HCT116 (cell line): ENCODE measurements around the gene PTPRC. TPM values are rescaled to one million over a fixed set of nuclear protein-coding genes. Genes with fewer than 3 reads are reported as not detected.

Experiments
- ATAC-seq: fragments of 200-7000 bp; cut with Tn5 transposase; 2 replicates; pipeline ENCODE4 v1.9.1; 2020; ENCODE audit warnings: mild to moderate bottlenecking, moderate library complexity
- BruUV-seq: library from RNA; stranded (reverse); fragments of 400-500 nt; replicated peaks from 2 replicates; lab custom pipeline; 2021; lab: Mats Ljungman, UMichigan
- CTCF ChIA-PET: fragments of 300-600 bp; sonication (Branson Sonifier 250); formaldehyde crosslinking; loops from one replicate; lab custom pipeline; 2021; ENCODE audit warnings: antibody characterized with exemption; lab: Charles Lee
- POLR2A ChIA-PET: fragments of 300-600, 350-600 bp; sonication (Branson Sonifier 250); formaldehyde crosslinking; loops from one replicate; lab custom pipeline; 2021; ENCODE audit warnings: antibody characterized with exemption; lab: Charles Lee
- RAD21 ChIA-PET, 2 experiments: fragments of 300-600 bp; sonication (Branson Sonifier 250); formaldehyde crosslinking; loops; one replicate each; lab custom pipeline; 2023; ENCODE audit warnings: low total read pairs in 2 of 2; ENCODE audit not compliant: uncharacterized antibody in 2 of 2, unreplicated experiment in 2 of 2, low non-redundant PET in 1 of 2; lab: Charles Lee
- DNase-seq: peaks from one replicate; pipeline ENCODE4 v3.0.0-alpha.2; 2010; ENCODE audit warnings: low read depth, low spot score
- H2AFZ ChIP-seq: fragments of 200-600 bp; shearing (Covaris generic), sonication (generic); 2 replicates; pipeline ENCODE4 v1.6.1; 2017; ENCODE audit warnings: low read depth, mixed run types, mixed read lengths, antibody characterized with exemption, low read length; ENCODE audit not compliant: poor library complexity, severe bottlenecking
- H3K27ac ChIP-seq: 2 replicates; pipeline ENCODE4 v1.5.1; 2012; ENCODE audit warnings: low read depth, low read length
- H3K27me3 ChIP-seq: fragments of 200-600 bp; sonication (generic); 2 replicates; pipeline ENCODE4 v1.6.1; 2016; ENCODE audit warnings: mixed run types, low read length, mixed read lengths; ENCODE audit not compliant: insufficient read depth
- H3K36me3 ChIP-seq, 2 experiments: fragments of 200-500 bp in 1 of 2; fragments of 200-600 bp in 1 of 2; sonication (Bioruptor generic) in 1 of 2; sonication (generic) in 1 of 2; 2 replicates each; pipeline versions ENCODE4 v1.5.1 to v1.6.1; 2014 to 2016; ENCODE audit warnings: low read length in 2 of 2, inconsistent platforms in 1 of 2, mixed read lengths in 1 of 2, mixed run types in 1 of 2; ENCODE audit not compliant: insufficient read depth in 2 of 2, control insufficient read depth in 1 of 2
- H3K4me1 ChIP-seq, 2 experiments: fragments of 200-600 bp in 1 of 2; sonication (generic) in 1 of 2; 2 replicates each; pipeline versions ENCODE4 v1.5.1 to v1.6.1; 2012 to 2017; ENCODE audit warnings: low read length in 2 of 2, inconsistent platforms in 1 of 2, mild to moderate bottlenecking in 1 of 2, mixed read lengths in 1 of 2, mixed run types in 1 of 2, moderate library complexity in 1 of 2; ENCODE audit not compliant: insufficient read depth in 2 of 2, control insufficient read depth in 1 of 2
- H3K4me2 ChIP-seq: fragments of 200-600 bp; sonication (generic); 2 replicates; pipeline ENCODE4 v1.6.1; 2017; ENCODE audit warnings: mixed run types, low read length, mixed read lengths
- H3K4me3 ChIP-seq, 2 experiments: fragments of 200-600 bp in 1 of 2; sonication (generic) in 1 of 2; replicated peaks in 1 of 2; 2 replicates each; pipeline ENCODE4 v1.5.1; 2011 to 2016; ENCODE audit warnings: low read length in 2 of 2, control low read depth in 1 of 2, low read depth in 1 of 2, mild to moderate bottlenecking in 1 of 2, mixed read lengths in 1 of 2, mixed run types in 1 of 2
- H3K79me2 ChIP-seq: fragments of 200-600 bp; sonication (generic); 2 replicates; pipeline ENCODE4 v1.6.1; 2017; ENCODE audit warnings: mild to moderate bottlenecking, mixed run types, low read length, moderate library complexity, mixed read lengths; ENCODE audit not compliant: insufficient read depth
- H3K9ac ChIP-seq: fragments of 200-600 bp; sonication (generic); 2 replicates; pipeline ENCODE4 v1.6.1; 2016; ENCODE audit warnings: low read length, mixed read lengths
- H3K9me2 ChIP-seq: fragments of 200-600 bp; sonication (generic), shearing (Covaris generic); 2 replicates; pipeline ENCODE4 v1.6.1; 2017; ENCODE audit warnings: mixed run types, mild to moderate bottlenecking, moderate library complexity; ENCODE audit not compliant: insufficient read depth
- H3K9me3 ChIP-seq, 2 experiments: fragments of 200-500 bp in 1 of 2; fragments of 200-600 bp in 1 of 2; sonication (Bioruptor generic) in 1 of 2; sonication (generic) in 1 of 2; 2 replicates each; pipeline ENCODE4 v1.6.1; 2014 to 2017; ENCODE audit warnings: low read length in 2 of 2, mixed read lengths in 2 of 2, inconsistent platforms in 1 of 2, low read depth in 1 of 2, mild to moderate bottlenecking in 1 of 2, mixed run types in 1 of 2, moderate library complexity in 1 of 2; ENCODE audit not compliant: control insufficient read depth in 1 of 2, insufficient read depth in 1 of 2
- H4K20me1 ChIP-seq: fragments of 200-600 bp; sonication (generic), shearing (Covaris generic); 2 replicates; pipeline ENCODE4 v1.6.1; 2017; ENCODE audit warnings: mixed run types, mild to moderate bottlenecking, moderate library complexity; ENCODE audit not compliant: insufficient read depth
- CTCF ChIP-seq, 3 experiments: fragments of 200-600 bp in 1 of 3; sonication (generic) in 1 of 3; IDR thresholded peaks in 2 of 3; conservative IDR thresholded peaks in 1 of 3; 2 replicates each; pipeline ENCODE4 v1.5.1; 2012 to 2017; ENCODE audit warnings: low read depth in 2 of 3, low read length in 2 of 3, antibody characterized with exemption in 1 of 3, borderline replicate concordance in 1 of 3, control low read depth in 1 of 3, mild to moderate bottlenecking in 1 of 3, mixed read lengths in 1 of 3, mixed run types in 1 of 3, moderate library complexity in 1 of 3; ENCODE audit not compliant: insufficient read depth in 1 of 3
- EGR1 ChIP-seq: IDR thresholded peaks from 2 replicates; pipeline ENCODE4 v1.6.1; 2012; ENCODE audit warnings: low read depth
- ELF1 ChIP-seq: IDR thresholded peaks from 2 replicates; pipeline ENCODE4 v1.6.1; 2012; ENCODE audit warnings: low read depth, borderline replicate concordance
- RAD21 ChIP-seq: IDR thresholded peaks from 2 replicates; pipeline ENCODE4 v1.6.1; 2012; ENCODE audit warnings: low read depth, mild to moderate bottlenecking
- SP1 ChIP-seq: IDR thresholded peaks from 2 replicates; pipeline ENCODE4 v1.6.1; 2012; ENCODE audit warnings: low read depth
- SRF ChIP-seq: IDR thresholded peaks from 2 replicates; pipeline ENCODE4 v1.6.1; 2012; ENCODE audit warnings: low read depth
- YY1 ChIP-seq: IDR thresholded peaks from 2 replicates; pipeline ENCODE4 v1.6.1; 2011; ENCODE audit warnings: low read length, low read depth, moderate library complexity, mild to moderate bottlenecking; ENCODE audit not compliant: insufficient replicate concordance; ENCODE audit errors: extremely low read depth
- ZNF274 ChIP-seq: fragments of 200-500 bp; sonication (Bioruptor generic); IDR thresholded peaks from 2 replicates; pipeline ENCODE4 v1.6.1; 2014; ENCODE audit warnings: mild to moderate bottlenecking, low read depth, low read length, inconsistent platforms
- intact Hi-C: fragments of 100-400 bp; cut with micrococcal nuclease; formaldehyde crosslinking; loops from 2 replicates; pipeline ENCODE4 v1.10.0; 2022
- total RNA-seq: library from RNA; stranded (reverse); gene quantifications from one replicate; pipeline ENCODE4 v1.2.1, GENCODE V29; 2021; ENCODE audit not compliant: unreplicated experiment
- TF ChIP-seq, protein P1 (sequence below): IDR thresholded peaks from 2 replicates; pipeline ENCODE4 v1.6.1; 2011; ENCODE audit warnings: mild to moderate bottlenecking, low read length, moderate library complexity; ENCODE audit not compliant: insufficient replicate concordance; ENCODE audit errors: extremely low read depth

PTPRC gene
- total RNA-seq, 1 experiment from 2014 or later, result 1.2 TPM

DNA sequence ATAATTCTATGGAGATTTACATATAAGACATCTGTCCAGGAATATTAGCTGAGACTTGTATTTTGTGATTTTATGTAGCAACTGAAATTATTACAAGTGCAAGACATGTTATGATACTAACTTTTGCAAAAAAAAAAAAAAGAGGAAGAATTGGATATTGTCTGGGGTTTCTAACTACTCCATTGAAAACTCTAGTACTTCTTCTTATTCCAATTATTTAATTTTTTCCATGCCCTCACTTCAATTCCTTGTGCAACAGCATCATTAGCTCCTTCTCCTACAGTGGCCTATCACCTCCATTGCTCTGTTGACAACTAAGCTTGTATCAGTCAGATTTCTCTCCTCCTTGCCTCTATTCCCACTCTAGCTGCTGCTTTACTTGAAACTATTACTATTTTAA lies 126.6 kb downstream of the PTPRC start (continued):
- TF ChIP-seq SP1 (no peak), SRF (no peak), ZNF274 (no peak)
- TF ChIP-seq, protein P1, sequence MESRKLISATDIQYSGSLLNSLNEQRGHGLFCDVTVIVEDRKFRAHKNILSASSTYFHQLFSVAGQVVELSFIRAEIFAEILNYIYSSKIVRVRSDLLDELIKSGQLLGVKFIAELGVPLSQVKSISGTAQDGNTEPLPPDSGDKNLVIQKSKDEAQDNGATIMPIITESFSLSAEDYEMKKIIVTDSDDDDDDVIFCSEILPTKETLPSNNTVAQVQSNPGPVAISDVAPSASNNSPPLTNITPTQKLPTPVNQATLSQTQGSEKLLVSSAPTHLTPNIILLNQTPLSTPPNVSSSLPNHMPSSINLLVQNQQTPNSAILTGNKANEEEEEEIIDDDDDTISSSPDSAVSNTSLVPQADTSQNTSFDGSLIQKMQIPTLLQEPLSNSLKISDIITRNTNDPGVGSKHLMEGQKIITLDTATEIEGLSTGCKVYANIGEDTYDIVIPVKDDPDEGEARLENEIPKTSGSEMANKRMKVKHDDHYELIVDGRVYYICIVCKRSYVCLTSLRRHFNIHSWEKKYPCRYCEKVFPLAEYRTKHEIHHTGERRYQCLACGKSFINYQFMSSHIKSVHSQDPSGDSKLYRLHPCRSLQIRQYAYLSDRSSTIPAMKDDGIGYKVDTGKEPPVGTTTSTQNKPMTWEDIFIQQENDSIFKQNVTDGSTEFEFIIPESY, result no peak

DNA sequence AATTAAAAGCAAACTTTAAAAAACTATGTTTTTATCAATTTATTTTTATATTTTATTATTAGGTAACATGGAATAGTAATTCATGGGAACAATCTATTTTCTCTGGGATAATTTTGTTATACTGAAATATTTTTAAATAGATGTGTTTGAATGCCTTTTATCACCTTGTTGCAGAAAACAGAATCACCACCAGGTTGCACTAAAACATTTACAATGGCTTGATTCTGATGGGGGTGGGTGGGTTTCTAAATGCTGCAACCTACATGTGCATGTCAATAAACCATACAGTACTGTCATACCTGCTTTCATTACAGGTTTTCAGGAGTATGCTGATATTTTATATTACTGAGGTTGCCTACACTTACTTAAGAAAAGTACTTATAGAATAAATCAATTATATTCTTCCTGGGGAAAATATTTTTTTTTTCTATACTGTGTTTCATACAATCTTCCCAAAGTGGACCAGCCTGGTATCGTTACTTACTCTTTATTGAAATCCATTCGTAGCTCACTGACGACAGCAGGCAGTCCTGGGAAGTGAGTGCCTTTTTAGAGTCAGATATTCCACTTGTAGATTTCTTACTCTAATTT lies 132.8 kb downstream of the PTPRC start:
- Histone ChIP-seq H3K9me3 (no peaks in the 10 kb centered on the region), H3K9me2 (no peaks in the 10 kb centered on the region), H3K4me2 (no peak overlapping the region), H2AFZ (peak overlapping the region; percentile 56), H3K36me3 (no peaks in the 10 kb centered on the region), H3K9ac (no peak overlapping the region), H4K20me1 (no peaks in the 10 kb centered on the region), H3K4me1 (no peaks in the 10 kb centered on the region), H3K27ac (no peak overlapping the region), H3K79me2 (no peaks in the 10 kb centered on the region), H3K4me3 (no peak overlapping the region), H3K27me3 (no peaks in the 10 kb centered on the region)
- intact Hi-C loops, result loop anchor here (1.0 kb wide), 5 partner anchors 342 to 781 kb away; no protein-coding TSS in a partner anchor
- peak; percentile 34 for DNase-seq
- BruUV-seq, result no TSS peak
- TF ChIP-seq ELF1 (no peak), RAD21 (peak; percentile 87), YY1 (no peak), EGR1 (no peak), CTCF (IDR thresholded peaks at IDR 0.05 in 2 of 3, conservative IDR thresholded peaks at IDR 0.05 in 1 of 3; ENCODE audit: borderline replicate concordance in 1 of 3, insufficient read depth in 1 of 3, low read depth in 2 of 3, low read length in 2 of 3) (peak; percentile 51 to 83 (median 68))
- ChIA-PET CTCF (no interaction called here), POLR2A (no interaction called here), RAD21 (no interaction called here)
- ATAC-seq, result no peak; the same call in 1 of the 2 replicates
